Testis (tissue), 2 donors: ENCODE measurements around the gene PAK5.

ENCODE experiments used
- CTCF ChIP-seq, 3 experiments: fragments of 450-650 bp in 2 of 3; fragments of 200-600 bp in 1 of 3; sonication (generic) in 1 of 3; IDR thresholded peaks; one replicate each; pipeline ENCODE4 v1.5.1; 2016 to 2019; ENCODE audit warnings: antibody characterized with exemption in 3 of 3, mild to moderate bottlenecking in 2 of 3, moderate library complexity in 1 of 3
- POLR2A ChIP-seq: fragments of 450-650 bp; IDR thresholded peaks from one replicate; pipeline ENCODE4 v1.6.1; 2017; ENCODE audit warnings: antibody characterized with exemption, mild to moderate bottlenecking, moderate library complexity

- TF ChIP-seq CTCF (IDR thresholded peaks at IDR 0.05) (no peak), POLR2A (no peak)
Observed at GRCh38 chr20:9508696-9509178, 330.1 kb downstream of the PAK5 start.
